GM21390 (cell line): ENCODE results near the gene LRRC57.

Experiments
- ATAC-seq: cut with Tn5 transposase; IDR thresholded peaks from one replicate; pipeline ENCODE4 v1.9.1; 2021; ENCODE audit not compliant: unreplicated experiment

Gene LRRC57

GRCh38 chr15:42493679-42494078 is 54.9 kb downstream of the LRRC57 start:
- ATAC-seq = no peak

GRCh38 chr15:42491539-42492225 is 56.9 kb downstream of the LRRC57 start:
- no peak for ATAC-seq

- ATAC-seq = peak; percentile 45
These were observed 57.7 kb downstream of the LRRC57 start, which contains the start of gene ZNF106 for GRCh38 chr15:42490671-42491538. Gene ZNF106 (minus strand): TSS chr15:42491141. CDS start chr15:42472289, 18,852 bp downstream.

- no peak for ATAC-seq
These were observed 58.3 kb downstream of the LRRC57 start for GRCh38 chr15:42490291-42490670.
